DOHH2 (cell line): ENCODE data around the gene BANP.

ENCODE experiments used
- EZH2phosphoT487 ChIP-seq: fragments of 200-600 bp; sonication (generic); IDR thresholded peaks from 2 replicates; pipeline ENCODE4 v1.6.1; 2017; ENCODE audit warnings: borderline replicate concordance, mild to moderate bottlenecking, antibody characterized with exemption, low read length, moderate library complexity, mixed read lengths
- TF ChIP-seq, protein P1 (sequence below): fragments of 200-600 bp; sonication (generic); IDR thresholded peaks from one replicate; pipeline ENCODE4 v1.5.1; 2014; ENCODE audit warnings: antibody characterized with exemption, mild to moderate bottlenecking, low read depth, low read length; ENCODE audit not compliant: poor library complexity, severe bottlenecking

DNA sequence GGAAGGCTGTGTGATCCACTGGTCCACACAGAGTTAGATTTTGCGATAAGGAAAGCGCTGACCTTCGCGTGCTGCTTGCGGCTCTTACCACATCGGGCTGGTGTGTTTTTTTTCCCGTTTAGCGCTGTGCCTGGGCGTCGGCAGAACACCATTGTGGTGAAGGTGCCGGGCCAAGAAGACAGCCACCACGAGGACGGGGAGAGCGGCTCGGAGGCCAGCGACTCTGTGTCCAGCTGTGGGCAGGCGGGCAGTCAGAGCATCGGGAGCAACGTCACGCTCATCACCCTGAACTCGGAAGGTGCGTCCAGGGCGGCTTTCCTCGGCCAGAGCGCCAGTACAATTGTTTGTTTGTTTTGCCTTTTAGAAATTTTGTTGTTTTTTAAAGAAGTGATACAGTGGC, 54.7 kb downstream of the BANP start:
- TF ChIP-seq, protein P1, sequence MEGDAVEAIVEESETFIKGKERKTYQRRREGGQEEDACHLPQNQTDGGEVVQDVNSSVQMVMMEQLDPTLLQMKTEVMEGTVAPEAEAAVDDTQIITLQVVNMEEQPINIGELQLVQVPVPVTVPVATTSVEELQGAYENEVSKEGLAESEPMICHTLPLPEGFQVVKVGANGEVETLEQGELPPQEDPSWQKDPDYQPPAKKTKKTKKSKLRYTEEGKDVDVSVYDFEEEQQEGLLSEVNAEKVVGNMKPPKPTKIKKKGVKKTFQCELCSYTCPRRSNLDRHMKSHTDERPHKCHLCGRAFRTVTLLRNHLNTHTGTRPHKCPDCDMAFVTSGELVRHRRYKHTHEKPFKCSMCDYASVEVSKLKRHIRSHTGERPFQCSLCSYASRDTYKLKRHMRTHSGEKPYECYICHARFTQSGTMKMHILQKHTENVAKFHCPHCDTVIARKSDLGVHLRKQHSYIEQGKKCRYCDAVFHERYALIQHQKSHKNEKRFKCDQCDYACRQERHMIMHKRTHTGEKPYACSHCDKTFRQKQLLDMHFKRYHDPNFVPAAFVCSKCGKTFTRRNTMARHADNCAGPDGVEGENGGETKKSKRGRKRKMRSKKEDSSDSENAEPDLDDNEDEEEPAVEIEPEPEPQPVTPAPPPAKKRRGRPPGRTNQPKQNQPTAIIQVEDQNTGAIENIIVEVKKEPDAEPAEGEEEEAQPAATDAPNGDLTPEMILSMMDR, result no peak
- TF ChIP-seq EZH2phosphoT487, result no peak
